Peyer's patch (tissue), 4 donors: Measurements from ENCODE around the gene ANXA2.

Source experiments
- CTCF ChIP-seq, 6 experiments: fragments of 450-650 bp in 4 of 6; fragments of 200-600 bp in 2 of 6; sonication (generic) in 1 of 6; IDR thresholded peaks; one replicate each; pipeline ENCODE4 v1.5.1; 2017 to 2019; ENCODE audit warnings: antibody characterized with exemption in 6 of 6, mild to moderate bottlenecking in 3 of 6, moderate library complexity in 1 of 6
- POLR2A ChIP-seq, 2 donors: fragments of 450-650 bp; IDR thresholded peaks; one replicate each; pipeline ENCODE4 v1.5.1; 2017; ENCODE audit warnings: antibody characterized with exemption in 2 of 2, mild to moderate bottlenecking in 2 of 2, moderate library complexity in 2 of 2

- TF ChIP-seq POLR2A (IDR thresholded peaks at IDR 0.05) (no peak), CTCF (IDR thresholded peaks at IDR 0.05) (no peak)
Observed at GRCh38 chr15:60376677-60377095, 21.1 kb downstream of the ANXA2 start.
